GM12878 (cell line): ENCODE results near the gene IL19. TPM values are rescaled to one million over a fixed set of nuclear protein-coding genes. Genes with fewer than 3 reads are reported as not detected.

ENCODE experiments used
- ATF7 ChIP-seq: fragments of 450-650 bp; IDR thresholded peaks from 2 replicates; pipeline ENCODE4 v1.6.1; 2016; ENCODE audit warnings: low read depth, mild to moderate bottlenecking
- CBFB ChIP-seq: IDR thresholded peaks from 2 replicates; pipeline ENCODE4 v1.6.1; 2016; ENCODE audit warnings: antibody characterized with exemption, low read depth
- CEBPB ChIP-seq, 2 experiments: fragments of 150-350 bp in 1 of 2; IDR thresholded peaks; 2 replicates each; pipeline ENCODE4 v1.6.1; 2012 to 2014; ENCODE audit warnings: low read depth in 2 of 2, low read length in 2 of 2, borderline replicate concordance in 1 of 2, inconsistent platforms in 1 of 2
- CHD1 ChIP-seq: IDR thresholded peaks from 2 replicates; pipeline ENCODE4 v1.6.1; 2012; ENCODE audit warnings: low read depth, low read length, improper control_type of control experiment
- EED ChIP-seq: sonication (generic); IDR thresholded peaks from 2 replicates; pipeline ENCODE4 v1.6.1; 2016; ENCODE audit warnings: antibody characterized with exemption, low read depth
- EZH2 ChIP-seq: IDR thresholded peaks from 2 replicates; pipeline ENCODE4 v1.6.1; 2012; ENCODE audit warnings: low read depth, mild to moderate bottlenecking, control low read depth, inconsistent platforms, low read length, borderline replicate concordance; ENCODE audit not compliant: control insufficient read depth
- NR2F1 ChIP-seq: fragments of 450-650 bp; conservative IDR thresholded peaks from 2 replicates; pipeline ENCODE4 v1.6.1; 2017; ENCODE audit warnings: mild to moderate bottlenecking
- RAD21 ChIP-seq: IDR thresholded peaks from 2 replicates; pipeline ENCODE4 v1.6.1; 2011; ENCODE audit warnings: mild to moderate bottlenecking, low read depth, low read length, moderate library complexity; ENCODE audit not compliant: insufficient read depth
- RB1 ChIP-seq: fragments of 450-650 bp; formaldehyde crosslinking; IDR thresholded peaks from 2 replicates; pipeline ENCODE4 v1.6.1; 2017; ENCODE audit warnings: mild to moderate bottlenecking, borderline replicate concordance
- RBBP5 ChIP-seq: fragments of 200-600 bp; sonication (generic); conservative IDR thresholded peaks from 2 replicates; pipeline ENCODE4 v1.6.1; 2016
- SUPT20H ChIP-seq: IDR thresholded peaks from 2 replicates; pipeline ENCODE4 v1.6.1; 2011; ENCODE audit warnings: low read depth, mild to moderate bottlenecking, low read length, moderate library complexity, borderline replicate concordance; ENCODE audit not compliant: control insufficient read depth
- WRNIP1 ChIP-seq: IDR thresholded peaks from 2 replicates; pipeline ENCODE4 v1.6.1; 2011; ENCODE audit warnings: low read depth, low read length, improper control_type of control experiment, borderline replicate concordance
- ZBED1 ChIP-seq: IDR thresholded peaks from 2 replicates; pipeline ENCODE4 v1.6.1; 2016; ENCODE audit warnings: borderline replicate concordance
- polyA plus RNA-seq, 11 experiments: library from polyadenylated mRNA; depleted of rRNA in 4 of 11; unstranded in 6 of 11; stranded (reverse) in 5 of 11; fragments of >200 nt; fragmentation: Nextera tagmentation in 4 of 11; fragmentation: Illumina TruSeq in 1 of 11; extraction: Ambion mirVana in 4 of 11; extraction: Trizol in 1 of 11; gene quantifications; 1 replicate in 1 of 11; 2 replicates in 10 of 11; pipeline versions ENCODE4 v1.2.1 to v1.2.3, GENCODE V29; 2011 to 2016; ENCODE audit warnings: inconsistent platforms in 2 of 11, missing spikeins in 2 of 11, low read depth in 1 of 11
- total RNA-seq, 4 experiments: library from RNA; depleted of rRNA in 3 of 4; stranded (reverse); fragments of >200 nt in 3 of 4; fragmentation: Illumina TruSeq in 1 of 4; extraction: Trizol in 1 of 4; gene quantifications; 2 replicates each; pipeline versions ENCODE4 v1.2.1 to v1.2.3, GENCODE V29; 2013 to 2021
- TF ChIP-seq, protein P1 (sequence below): fragments of 450-650 bp; IDR thresholded peaks from 2 replicates; pipeline ENCODE4 v1.6.1; 2017; ENCODE audit warnings: mild to moderate bottlenecking, low read depth, inconsistent platforms; ENCODE audit not compliant: poor library complexity, severe bottlenecking
- TF ChIP-seq, protein P2 (sequence below): fragments of 450-650 bp; IDR thresholded peaks from 2 replicates; pipeline ENCODE4 v1.6.1; 2017; ENCODE audit warnings: antibody characterized with exemption, mild to moderate bottlenecking, moderate library complexity
- TF ChIP-seq, protein P3 (sequence below): fragments of 150-350 bp; IDR thresholded peaks from 2 replicates; pipeline ENCODE4 v1.6.1; 2016; ENCODE audit warnings: low read depth, low read length
- TF ChIP-seq, protein P4 (sequence below): fragments of 450-650 bp; formaldehyde crosslinking; IDR thresholded peaks from 2 replicates; pipeline ENCODE4 v1.5.0; 2022; ENCODE audit warnings: mild to moderate bottlenecking, missing genetic modification characterization

Gene IL19
- total and polyA plus RNA-seq, 10 of the 15 experiments (the other 5 are each of a cell fraction or from before 2014, with no cell fraction given) = 0.10 to 0.73 (median 0.28) TPM; not detected in 6

DNA sequence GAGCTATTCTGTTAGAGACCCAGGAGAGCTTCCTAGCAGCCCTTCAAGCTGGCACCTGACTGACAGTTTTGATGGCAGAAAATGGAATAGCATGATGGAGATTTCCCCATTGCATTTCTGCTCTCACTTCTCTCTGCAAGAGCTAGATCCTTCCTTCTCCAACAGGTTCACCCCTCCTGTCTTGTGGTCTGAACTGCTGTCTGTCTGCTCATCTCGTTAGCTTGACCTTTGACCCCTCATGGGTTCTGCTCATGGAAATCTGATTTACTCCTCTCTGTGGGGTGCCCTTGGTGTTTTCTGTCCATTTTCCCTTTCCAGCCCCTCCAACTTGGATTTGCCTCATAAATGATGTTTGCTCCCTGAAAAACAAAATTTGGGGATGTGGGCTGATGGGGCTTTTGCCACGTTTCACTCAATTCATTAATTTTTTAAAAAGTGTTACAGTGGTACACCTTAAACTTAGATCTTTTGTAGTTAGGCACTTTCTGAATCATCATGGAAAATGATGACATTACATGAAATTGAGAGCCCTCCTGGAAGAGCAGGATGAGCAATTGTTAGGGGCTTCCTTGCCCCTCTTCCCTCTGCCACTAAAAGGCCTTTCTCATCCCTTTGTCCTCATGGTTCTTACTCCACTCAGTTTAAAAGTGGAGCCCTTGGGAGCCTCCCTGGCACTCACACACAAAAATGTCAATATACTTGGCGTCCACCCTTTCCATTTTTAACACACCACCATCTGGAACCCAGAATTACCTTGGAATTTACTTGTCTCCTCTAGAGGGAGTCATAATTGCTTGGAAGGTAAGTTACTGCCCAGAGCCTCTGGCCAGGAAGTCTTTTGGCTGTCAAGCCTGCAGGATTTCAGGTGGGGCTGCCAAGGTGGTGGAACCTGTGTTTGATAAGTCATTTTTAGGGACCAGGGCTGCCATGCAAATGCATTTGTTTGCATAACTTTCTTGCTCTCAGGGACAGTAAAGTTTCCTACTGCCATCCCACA lies 31.9 kb upstream of the IL19 start (continued):
- TF ChIP-seq, protein P1, sequence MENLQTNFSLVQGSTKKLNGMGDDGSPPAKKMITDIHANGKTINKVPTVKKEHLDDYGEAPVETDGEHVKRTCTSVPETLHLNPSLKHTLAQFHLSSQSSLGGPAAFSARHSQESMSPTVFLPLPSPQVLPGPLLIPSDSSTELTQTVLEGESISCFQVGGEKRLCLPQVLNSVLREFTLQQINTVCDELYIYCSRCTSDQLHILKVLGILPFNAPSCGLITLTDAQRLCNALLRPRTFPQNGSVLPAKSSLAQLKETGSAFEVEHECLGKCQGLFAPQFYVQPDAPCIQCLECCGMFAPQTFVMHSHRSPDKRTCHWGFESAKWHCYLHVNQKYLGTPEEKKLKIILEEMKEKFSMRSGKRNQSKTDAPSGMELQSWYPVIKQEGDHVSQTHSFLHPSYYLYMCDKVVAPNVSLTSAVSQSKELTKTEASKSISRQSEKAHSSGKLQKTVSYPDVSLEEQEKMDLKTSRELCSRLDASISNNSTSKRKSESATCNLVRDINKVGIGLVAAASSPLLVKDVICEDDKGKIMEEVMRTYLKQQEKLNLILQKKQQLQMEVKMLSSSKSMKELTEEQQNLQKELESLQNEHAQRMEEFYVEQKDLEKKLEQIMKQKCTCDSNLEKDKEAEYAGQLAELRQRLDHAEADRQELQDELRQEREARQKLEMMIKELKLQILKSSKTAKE = no peak
- TF ChIP-seq CEBPB (IDR thresholded peaks at IDR 0.05; ENCODE audit: borderline replicate concordance in 1 of 2, low read depth in 2 of 2, low read length in 2 of 2) (no peak), ZBED1 (no peak), CBFB (no peak), ATF7 (no peak), RBBP5 (no peak), EZH2 (no peak), NR2F1 (peak; percentile 90), RAD21 (peak; percentile 36), WRNIP1 (no peak), RB1 (no peak), CHD1 (no peak), EED (no peak; the same call in 1 of the 2 replicates), SUPT20H (no peak)
- TF ChIP-seq, protein P2, sequence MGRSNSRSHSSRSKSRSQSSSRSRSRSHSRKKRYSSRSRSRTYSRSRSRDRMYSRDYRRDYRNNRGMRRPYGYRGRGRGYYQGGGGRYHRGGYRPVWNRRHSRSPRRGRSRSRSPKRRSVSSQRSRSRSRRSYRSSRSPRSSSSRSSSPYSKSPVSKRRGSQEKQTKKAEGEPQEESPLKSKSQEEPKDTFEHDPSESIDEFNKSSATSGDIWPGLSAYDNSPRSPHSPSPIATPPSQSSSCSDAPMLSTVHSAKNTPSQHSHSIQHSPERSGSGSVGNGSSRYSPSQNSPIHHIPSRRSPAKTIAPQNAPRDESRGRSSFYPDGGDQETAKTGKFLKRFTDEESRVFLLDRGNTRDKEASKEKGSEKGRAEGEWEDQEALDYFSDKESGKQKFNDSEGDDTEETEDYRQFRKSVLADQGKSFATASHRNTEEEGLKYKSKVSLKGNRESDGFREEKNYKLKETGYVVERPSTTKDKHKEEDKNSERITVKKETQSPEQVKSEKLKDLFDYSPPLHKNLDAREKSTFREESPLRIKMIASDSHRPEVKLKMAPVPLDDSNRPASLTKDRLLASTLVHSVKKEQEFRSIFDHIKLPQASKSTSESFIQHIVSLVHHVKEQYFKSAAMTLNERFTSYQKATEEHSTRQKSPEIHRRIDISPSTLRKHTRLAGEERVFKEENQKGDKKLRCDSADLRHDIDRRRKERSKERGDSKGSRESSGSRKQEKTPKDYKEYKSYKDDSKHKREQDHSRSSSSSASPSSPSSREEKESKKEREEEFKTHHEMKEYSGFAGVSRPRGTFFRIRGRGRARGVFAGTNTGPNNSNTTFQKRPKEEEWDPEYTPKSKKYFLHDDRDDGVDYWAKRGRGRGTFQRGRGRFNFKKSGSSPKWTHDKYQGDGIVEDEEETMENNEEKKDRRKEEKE = no peak
- TF ChIP-seq, protein P3, sequence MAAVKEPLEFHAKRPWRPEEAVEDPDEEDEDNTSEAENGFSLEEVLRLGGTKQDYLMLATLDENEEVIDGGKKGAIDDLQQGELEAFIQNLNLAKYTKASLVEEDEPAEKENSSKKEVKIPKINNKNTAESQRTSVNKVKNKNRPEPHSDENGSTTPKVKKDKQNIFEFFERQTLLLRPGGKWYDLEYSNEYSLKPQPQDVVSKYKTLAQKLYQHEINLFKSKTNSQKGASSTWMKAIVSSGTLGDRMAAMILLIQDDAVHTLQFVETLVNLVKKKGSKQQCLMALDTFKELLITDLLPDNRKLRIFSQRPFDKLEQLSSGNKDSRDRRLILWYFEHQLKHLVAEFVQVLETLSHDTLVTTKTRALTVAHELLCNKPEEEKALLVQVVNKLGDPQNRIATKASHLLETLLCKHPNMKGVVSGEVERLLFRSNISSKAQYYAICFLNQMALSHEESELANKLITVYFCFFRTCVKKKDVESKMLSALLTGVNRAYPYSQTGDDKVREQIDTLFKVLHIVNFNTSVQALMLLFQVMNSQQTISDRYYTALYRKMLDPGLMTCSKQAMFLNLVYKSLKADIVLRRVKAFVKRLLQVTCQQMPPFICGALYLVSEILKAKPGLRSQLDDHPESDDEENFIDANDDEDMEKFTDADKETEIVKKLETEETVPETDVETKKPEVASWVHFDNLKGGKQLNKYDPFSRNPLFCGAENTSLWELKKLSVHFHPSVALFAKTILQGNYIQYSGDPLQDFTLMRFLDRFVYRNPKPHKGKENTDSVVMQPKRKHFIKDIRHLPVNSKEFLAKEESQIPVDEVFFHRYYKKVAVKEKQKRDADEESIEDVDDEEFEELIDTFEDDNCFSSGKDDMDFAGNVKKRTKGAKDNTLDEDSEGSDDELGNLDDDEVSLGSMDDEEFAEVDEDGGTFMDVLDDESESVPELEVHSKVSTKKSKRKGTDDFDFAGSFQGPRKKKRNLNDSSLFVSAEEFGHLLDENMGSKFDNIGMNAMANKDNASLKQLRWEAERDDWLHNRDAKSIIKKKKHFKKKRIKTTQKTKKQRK = no peak
- TF ChIP-seq, protein P4, sequence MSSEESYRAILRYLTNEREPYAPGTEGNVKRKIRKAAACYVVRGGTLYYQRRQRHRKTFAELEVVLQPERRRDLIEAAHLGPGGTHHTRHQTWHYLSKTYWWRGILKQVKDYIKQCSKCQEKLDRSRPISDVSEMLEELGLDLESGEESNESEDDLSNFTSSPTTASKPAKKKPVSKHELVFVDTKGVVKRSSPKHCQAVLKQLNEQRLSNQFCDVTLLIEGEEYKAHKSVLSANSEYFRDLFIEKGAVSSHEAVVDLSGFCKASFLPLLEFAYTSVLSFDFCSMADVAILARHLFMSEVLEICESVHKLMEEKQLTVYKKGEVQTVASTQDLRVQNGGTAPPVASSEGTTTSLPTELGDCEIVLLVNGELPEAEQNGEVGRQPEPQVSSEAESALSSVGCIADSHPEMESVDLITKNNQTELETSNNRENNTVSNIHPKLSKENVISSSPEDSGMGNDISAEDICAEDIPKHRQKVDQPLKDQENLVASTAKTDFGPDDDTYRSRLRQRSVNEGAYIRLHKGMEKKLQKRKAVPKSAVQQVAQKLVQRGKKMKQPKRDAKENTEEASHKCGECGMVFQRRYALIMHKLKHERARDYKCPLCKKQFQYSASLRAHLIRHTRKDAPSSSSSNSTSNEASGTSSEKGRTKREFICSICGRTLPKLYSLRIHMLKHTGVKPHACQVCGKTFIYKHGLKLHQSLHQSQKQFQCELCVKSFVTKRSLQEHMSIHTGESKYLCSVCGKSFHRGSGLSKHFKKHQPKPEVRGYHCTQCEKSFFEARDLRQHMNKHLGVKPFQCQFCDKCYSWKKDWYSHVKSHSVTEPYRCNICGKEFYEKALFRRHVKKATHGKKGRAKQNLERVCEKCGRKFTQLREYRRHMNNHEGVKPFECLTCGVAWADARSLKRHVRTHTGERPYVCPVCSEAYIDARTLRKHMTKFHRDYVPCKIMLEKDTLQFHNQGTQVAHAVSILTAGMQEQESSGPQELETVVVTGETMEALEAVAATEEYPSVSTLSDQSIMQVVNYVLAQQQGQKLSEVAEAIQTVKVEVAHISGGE (CRISPR knock-in tag) = no peak
